Endodermal cell (in vitro differentiated cells): ENCODE measurements around the gene GTF2I. TPM values are rescaled to one million over a fixed set of nuclear protein-coding genes. Genes with fewer than 3 reads are reported as not detected.
"Not testable (repeated sequence)": the region's sequence is repeated elsewhere in the genome, so short reads cannot be mapped to it uniquely, and the experiment has no call there.

Experiments
- DNase-seq: peaks from one replicate; pipeline ENCODE4 v3.0.0-alpha.2; 2017
- H3K27ac ChIP-seq: 2 replicates; pipeline ENCODE4 v1.5.1; 2013; ENCODE audit warnings: mild to moderate bottlenecking, low read depth, low read length, moderate library complexity
- H3K27me3 ChIP-seq: 2 replicates; pipeline ENCODE4 v1.6.1; 2013; ENCODE audit warnings: mild to moderate bottlenecking, low read length, moderate library complexity; ENCODE audit not compliant: insufficient read depth, control insufficient read depth, poor library complexity, severe bottlenecking
- H3K36me3 ChIP-seq: 2 replicates; pipeline ENCODE4 v1.7.0; 2013; ENCODE audit warnings: mild to moderate bottlenecking, low read length, moderate library complexity; ENCODE audit not compliant: control insufficient read depth, insufficient read depth
- H3K4me1 ChIP-seq: one replicate; pipeline ENCODE4 v1.7.0; 2013; ENCODE audit warnings: low read length; ENCODE audit not compliant: control insufficient read depth, insufficient read depth
- H3K4me3 ChIP-seq: 2 replicates; pipeline ENCODE4 v1.5.1; 2013; ENCODE audit warnings: mild to moderate bottlenecking, low read length, moderate library complexity
- H3K9ac ChIP-seq: 2 replicates; pipeline ENCODE4 v1.6.1; 2013; ENCODE audit warnings: mild to moderate bottlenecking, low read length, moderate library complexity; ENCODE audit not compliant: poor library complexity, severe bottlenecking; ENCODE audit errors: extremely low read depth
- H3K9me3 ChIP-seq: 2 replicates; pipeline ENCODE4 v1.6.1; 2013; ENCODE audit warnings: mild to moderate bottlenecking, low read length, moderate library complexity; ENCODE audit not compliant: control insufficient read depth
- H3K27ac Mint-ChIP-seq: 2 replicates; pipeline ENCODE4 v1.8.0; 2020; ENCODE audit warnings: mixed read lengths
- H3K27me3 Mint-ChIP-seq: 2 replicates; pipeline ENCODE4 v1.8.0; 2021; ENCODE audit warnings: mild to moderate bottlenecking, mixed read lengths; ENCODE audit not compliant: insufficient read depth
- H3K36me3 Mint-ChIP-seq: 2 replicates; pipeline ENCODE4 v1.8.0; 2020; ENCODE audit warnings: low read depth, mixed read lengths
- H3K4me1 Mint-ChIP-seq: 2 replicates; pipeline ENCODE4 v1.8.0; 2020; ENCODE audit warnings: mixed read lengths
- H3K4me3 Mint-ChIP-seq: 2 replicates; pipeline ENCODE4 v1.8.0; 2020; ENCODE audit warnings: mild to moderate bottlenecking, moderate library complexity, mixed read lengths
- H3K9me3 Mint-ChIP-seq: 2 replicates; pipeline ENCODE4 v1.8.0; 2020; ENCODE audit warnings: mild to moderate bottlenecking, mixed read lengths
- CTCF ChIP-seq: fragments of 200-600 bp; sonication (generic); conservative IDR thresholded peaks from 2 replicates; pipeline ENCODE4 v1.5.0; 2021; ENCODE audit warnings: antibody characterized with exemption, mild to moderate bottlenecking
- WGBS, 2 experiments: methylation state at CpG; one replicate each; pipeline versions ENCODE4 v1.1.5 to v1.1.7; 2013; ENCODE audit warnings: missing lambda C conversion rate in 2 of 2, mixed read lengths in 1 of 2; ENCODE audit not compliant: insufficient coverage in 1 of 2, insufficient read length in 1 of 2; 5-methylcytosine and 5-hydroxymethylcytosine counted together
- total RNA-seq, 2 donors: library from RNA; stranded (reverse); fragmentation: NEBNext Ultra II Directional in 1 of 2; extraction: Animal tissue kit (Norgen Biotek cat#: 25700) in 1 of 2; gene quantifications; 2 replicates in 1 of 2; 3 replicates in 1 of 2; pipeline ENCODE4 v1.2.1, GENCODE V29; 2021

GTF2I gene
- total RNA-seq, 2 donors from 2014 or later: 391 to 519 TPM

- peaks cover 77% of the 10 kb centered on the region for H3K36me3 Mint-ChIP-seq
- Histone ChIP-seq H3K27me3 (no peaks in the 10 kb centered on the region), H3K9me3 (peaks cover 37% of the 10 kb centered on the region), H3K4me1 (no peaks in the 10 kb centered on the region), H3K9ac (no peak overlapping the region), H3K36me3 (peaks cover 79% of the 10 kb centered on the region), H3K4me3 (no peak overlapping the region), H3K27ac (no peak overlapping the region)
- 94 to 100% methylated on average over 1 to 3 of the region's 3 CpGs for WGBS, 2 experiments
- DNase-seq: no peak
- peaks cover 5% of the 10 kb centered on the region for H3K4me1 Mint-ChIP-seq
- no peak overlapping the region for H3K27ac Mint-ChIP-seq
- H3K9me3 Mint-ChIP-seq: peaks cover 9% of the 10 kb centered on the region
- H3K27me3 Mint-ChIP-seq: no peaks in the 10 kb centered on the region
- TF ChIP-seq CTCF: no peak
- H3K4me3 Mint-ChIP-seq: no peak overlapping the region
Observed at GRCh38 chr7:74690474-74690873, 33.0 kb downstream of the GTF2I start.

- H3K27ac ChIP-seq, H3K9me3 ChIP-seq, H3K9ac ChIP-seq, H3K27me3 Mint-ChIP-seq, H3K4me1 Mint-ChIP-seq, H3K27me3 ChIP-seq, H3K9me3 Mint-ChIP-seq, H3K4me3 ChIP-seq, H3K27ac Mint-ChIP-seq, DNase-seq, H3K4me1 ChIP-seq, H3K4me3 Mint-ChIP-seq: not testable (repeated sequence)
- 95 to 100% methylated on average over 2 to 6 of the region's 6 CpGs for WGBS, 2 experiments
- H3K36me3 ChIP-seq: peaks cover 96% of the 10 kb centered on the region
- peaks cover 81% of the 10 kb centered on the region for H3K36me3 Mint-ChIP-seq
Observed at GRCh38 chr7:74704419-74704818, 46.9 kb downstream of the GTF2I start.

- Histone ChIP-seq H3K4me1 (no peaks in the 10 kb centered on the region), H3K27ac (no peak overlapping the region), H3K4me3 (no peak overlapping the region), H3K9me3 (peaks cover 18% of the 10 kb centered on the region), H3K27me3 (no peaks in the 10 kb centered on the region), H3K36me3 (peaks cover 97% of the 10 kb centered on the region), H3K9ac (no peak overlapping the region)
- Mint-ChIP-seq H3K36me3 (peaks cover 87% of the 10 kb centered on the region), H3K4me1 (no peaks in the 10 kb centered on the region), H3K4me3 (no peak overlapping the region), H3K27ac (no peak overlapping the region), H3K27me3 (no peaks in the 10 kb centered on the region), H3K9me3 (peaks cover under 1% of the 10 kb centered on the region)
- 95 to 100% methylated on average over 7 to 12 of the region's 12 CpGs for WGBS, 2 experiments
- no peak for TF ChIP-seq CTCF
- DNase-seq: no peak
Observed at GRCh38 chr7:74707238-74707637, 49.7 kb downstream of the GTF2I start.
